Measurements from ENCODE around the gene BCL10. TPM values are rescaled to one million over a fixed set of nuclear protein-coding genes. Genes with fewer than 3 reads are reported as not detected.

Gene BCL10
- 10 to 100 TPM; 25.0 to 31.6 TPM for total RNA-seq
- polyA plus RNA-seq (ENCODE audit: insufficient read length in 6 of 6): 10 to 100 TPM; 29.4 to 33.5 (median 30.8) TPM
- long read RNA-seq, donor 1, transcript BCL10-203 (3 exons, 2,833 nt): major isoform, 17 of 18 reads
- long read RNA-seq, donor 1, partial matches to known transcripts: 0 of 18 reads
- long read RNA-seq, donor 1, other reads (novel, unspliced or antisense): 0 of 18 reads
- long read RNA-seq, donor 2, transcript BCL10-203 (3 exons, 2,833 nt): major isoform, 10 of 10 reads
- long read RNA-seq, donor 2, partial matches to known transcripts: 0 of 10 reads
- long read RNA-seq, donor 2, other reads (novel, unspliced or antisense): 0 of 10 reads
- long read RNA-seq, donor 3, transcript BCL10-203 (3 exons, 2,833 nt): major isoform, 13 of 14 reads
- long read RNA-seq, donor 3, partial matches to known transcripts: 0 of 14 reads
- long read RNA-seq, donor 3, other reads (novel, unspliced or antisense): 0 of 14 reads
- long read RNA-seq, donor 4, transcript BCL10-203 (3 exons, 2,833 nt): major isoform, 7 of 9 reads
- long read RNA-seq, donor 4, partial matches to known transcripts: 1 of 9 reads
- long read RNA-seq, donor 4, other reads (novel, unspliced or antisense): 1 of 9 reads
- long read RNA-seq, donor 5, transcript BCL10-203 (3 exons, 2,833 nt): major isoform, 6 of 8 reads
- long read RNA-seq, donor 5, partial matches to known transcripts: 0 of 8 reads
- long read RNA-seq, donor 5, other reads (novel, unspliced or antisense): 0 of 8 reads
- long read RNA-seq, donor 6, transcript BCL10-203 (3 exons, 2,833 nt): major isoform, 8 of 10 reads
- long read RNA-seq, donor 6, partial matches to known transcripts: 0 of 10 reads
- long read RNA-seq, donor 6, other reads (novel, unspliced or antisense): 0 of 10 reads
- long read RNA-seq, donor 7, transcript BCL10-203 (3 exons, 2,833 nt): major isoform, 5 of 6 reads
- long read RNA-seq, donor 7, partial matches to known transcripts: 0 of 6 reads
- long read RNA-seq, donor 7, other reads (novel, unspliced or antisense): 0 of 6 reads
- long read RNA-seq, donor 8, transcript BCL10-203 (3 exons, 2,833 nt): major isoform, 7 of 7 reads
- long read RNA-seq, donor 8, partial matches to known transcripts: 0 of 7 reads
- long read RNA-seq, donor 8, other reads (novel, unspliced or antisense): 0 of 7 reads
- long read RNA-seq, donor 9: 0 reads
- long read RNA-seq, donor 10, partial matches to known transcripts: 1 of 4 reads
- long read RNA-seq, donor 10, other reads (novel, unspliced or antisense): 0 of 4 reads
- long read RNA-seq, donor 11, transcript BCL10-203 (3 exons, 2,833 nt): major isoform, 10 of 10 reads
- long read RNA-seq, donor 11, partial matches to known transcripts: 0 of 10 reads
- long read RNA-seq, donor 11, other reads (novel, unspliced or antisense): 0 of 10 reads
- long read RNA-seq, donor 12, partial matches to known transcripts: 0 of 3 reads
- long read RNA-seq, donor 12, other reads (novel, unspliced or antisense): 0 of 3 reads

DNA sequence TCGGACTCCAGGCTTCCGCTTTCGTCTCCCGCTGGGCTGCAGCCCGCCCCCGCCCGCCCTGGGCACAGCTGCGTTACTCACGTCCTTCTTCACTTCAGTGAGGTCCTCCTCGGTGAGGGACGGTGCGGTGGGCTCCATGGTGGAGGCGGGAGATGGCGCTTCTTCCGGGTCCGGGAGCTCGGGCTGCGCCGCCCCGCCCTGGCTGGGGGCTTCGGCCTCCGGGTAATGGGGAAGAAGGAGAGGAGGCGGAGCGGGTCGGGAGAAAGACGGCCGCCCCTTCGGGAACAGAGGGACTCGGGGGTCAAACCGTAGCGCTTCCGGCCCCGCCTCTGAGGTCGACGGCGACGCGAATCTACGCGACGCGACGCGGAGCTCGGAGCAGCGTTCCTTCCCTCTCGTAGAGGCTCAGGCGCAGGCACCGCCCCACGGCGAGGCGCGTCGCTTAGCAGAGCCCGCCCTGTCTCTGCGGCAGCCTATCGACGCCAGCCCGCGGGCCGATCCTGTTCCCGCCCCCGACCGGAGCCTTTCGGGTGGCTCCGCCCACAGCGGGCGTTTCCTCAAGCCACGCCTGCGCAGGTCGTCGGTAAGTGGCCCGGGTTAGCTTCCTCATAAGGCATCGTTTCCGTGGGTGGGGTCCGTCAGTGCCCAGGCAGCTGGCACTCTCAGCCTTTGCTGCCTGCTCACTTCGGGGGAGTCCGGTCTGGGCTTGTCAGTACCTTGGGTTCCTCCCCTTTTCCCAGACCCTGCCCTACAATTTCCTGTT, at the start of gene BCL10:
Gene BCL10, minus strand, starts transcription at position 418 of the 763 bp plus-strand sequence. Its CDS starts 280 bp downstream, at position 138.
- Histone ChIP-seq H3K4me3 (peak within 1 kb of the TSS; percentile 75 to 91), H3K27ac (peak within 1 kb of the TSS; percentile 96 to 98), H3K27me3 (no peaks in the 10 kb centered on the region), H3K9me3 (no peaks in the 10 kb centered on the region), H3K36me3 (peaks cover 0 to 18% of the 10 kb centered on the region in 2 donors), H3K4me1 (peaks cover 16 to 65% of the 10 kb centered on the region in 2 donors)
- TF ChIP-seq, protein P1, sequence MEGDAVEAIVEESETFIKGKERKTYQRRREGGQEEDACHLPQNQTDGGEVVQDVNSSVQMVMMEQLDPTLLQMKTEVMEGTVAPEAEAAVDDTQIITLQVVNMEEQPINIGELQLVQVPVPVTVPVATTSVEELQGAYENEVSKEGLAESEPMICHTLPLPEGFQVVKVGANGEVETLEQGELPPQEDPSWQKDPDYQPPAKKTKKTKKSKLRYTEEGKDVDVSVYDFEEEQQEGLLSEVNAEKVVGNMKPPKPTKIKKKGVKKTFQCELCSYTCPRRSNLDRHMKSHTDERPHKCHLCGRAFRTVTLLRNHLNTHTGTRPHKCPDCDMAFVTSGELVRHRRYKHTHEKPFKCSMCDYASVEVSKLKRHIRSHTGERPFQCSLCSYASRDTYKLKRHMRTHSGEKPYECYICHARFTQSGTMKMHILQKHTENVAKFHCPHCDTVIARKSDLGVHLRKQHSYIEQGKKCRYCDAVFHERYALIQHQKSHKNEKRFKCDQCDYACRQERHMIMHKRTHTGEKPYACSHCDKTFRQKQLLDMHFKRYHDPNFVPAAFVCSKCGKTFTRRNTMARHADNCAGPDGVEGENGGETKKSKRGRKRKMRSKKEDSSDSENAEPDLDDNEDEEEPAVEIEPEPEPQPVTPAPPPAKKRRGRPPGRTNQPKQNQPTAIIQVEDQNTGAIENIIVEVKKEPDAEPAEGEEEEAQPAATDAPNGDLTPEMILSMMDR (IDR thresholded peaks at IDR 0.05): no peak
- DNase-seq: peak; percentile 98 to 100 (median 99)
- peak; percentile 98 for ATAC-seq
- intact Hi-C loops (cut with DNase I): no loop called here

DNA sequence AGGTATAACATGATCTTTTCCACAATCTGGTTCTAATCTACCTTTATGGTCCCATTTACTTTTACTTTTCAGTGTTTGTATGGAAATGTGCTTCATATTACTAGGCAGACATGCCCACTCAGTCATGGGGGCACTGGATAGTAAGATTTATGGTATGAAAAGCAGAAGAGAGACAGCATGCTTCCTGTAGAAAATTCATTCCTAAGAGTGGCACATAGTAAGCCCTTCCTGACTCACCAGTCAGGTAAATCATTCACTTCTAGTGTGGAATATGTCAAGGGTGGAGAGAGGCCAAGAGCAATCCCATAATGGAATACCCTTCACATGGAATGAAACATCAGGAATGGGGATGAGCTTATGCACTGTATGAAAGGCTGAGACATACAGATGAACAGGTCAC, 49.5 kb upstream of the BCL10 start:
- Histone ChIP-seq H3K4me3 (no peak overlapping the region), H3K27me3 (no peaks in the 10 kb centered on the region), H3K4me1 (peaks cover 17 to 28% of the 10 kb centered on the region in 2 donors), H3K27ac (no peak overlapping the region), H3K36me3 (no peaks in the 10 kb centered on the region), H3K9me3 (no peaks in the 10 kb centered on the region)
- ATAC-seq: peak; percentile 26
- intact Hi-C loops (cut with DNase I): no loop called here
- no peak for DNase-seq
- TF ChIP-seq, protein P1 (IDR thresholded peaks at IDR 0.05): no peak

DNA sequence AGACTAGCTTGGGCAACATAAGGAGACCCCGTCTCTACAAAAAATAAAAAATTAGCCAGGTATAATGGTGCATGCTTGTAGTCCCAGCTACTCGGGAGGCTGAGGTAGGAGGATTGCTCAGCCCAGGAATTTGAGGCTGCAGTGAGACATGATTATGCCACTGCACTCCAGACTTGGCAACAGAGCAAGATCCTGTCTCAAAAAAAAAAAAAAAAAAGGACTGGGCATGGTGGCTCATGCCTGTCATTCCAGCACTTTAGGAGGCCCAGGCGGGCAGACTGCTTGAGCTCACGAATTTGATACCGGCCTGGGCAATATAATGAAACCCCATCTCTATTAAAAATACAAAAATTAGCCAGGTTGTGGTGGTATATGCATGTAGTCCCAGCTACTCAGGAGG, 47.3 kb upstream of the BCL10 start:
- intact Hi-C loops (cut with DNase I): no loop called here
- DNase-seq (no peak), ATAC-seq (no peak)
- Histone ChIP-seq H3K4me1 (peaks cover 5 to 13% of the 10 kb centered on the region in 2 donors), H3K27me3 (no peaks in the 10 kb centered on the region), H3K4me3 (no peak overlapping the region), H3K27ac (no peak overlapping the region), H3K9me3 (no peaks in the 10 kb centered on the region), H3K36me3 (no peaks in the 10 kb centered on the region)
- TF ChIP-seq, protein P1 (IDR thresholded peaks at IDR 0.05): no peak

DNA sequence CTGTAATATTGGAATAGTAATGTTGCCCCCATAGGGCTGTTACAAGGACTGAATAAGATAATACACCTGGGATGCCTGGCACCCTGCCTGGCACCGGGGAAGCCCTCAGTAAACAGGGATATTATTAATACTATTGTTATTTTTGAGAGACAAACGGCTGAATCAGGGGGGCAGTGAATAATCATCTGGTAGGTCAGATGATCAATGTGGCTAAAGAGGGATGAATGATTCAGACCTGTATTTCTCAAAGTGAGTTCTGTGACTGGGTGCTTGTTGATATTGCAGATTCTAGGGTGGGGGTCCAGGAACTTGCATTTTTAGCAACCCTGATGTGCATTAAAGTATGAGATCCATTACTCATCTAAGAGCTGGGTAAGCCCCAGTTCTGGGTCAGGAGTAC, 46.2 kb upstream of the BCL10 start:
- Histone ChIP-seq H3K4me3 (no peak overlapping the region), H3K4me1 (peaks cover 5 to 7% of the 10 kb centered on the region in 2 donors), H3K27me3 (no peaks in the 10 kb centered on the region), H3K9me3 (no peaks in the 10 kb centered on the region), H3K36me3 (no peaks in the 10 kb centered on the region), H3K27ac (no peak overlapping the region)
- ATAC-seq (no peak), DNase-seq (no peak)
- TF ChIP-seq, protein P1 (IDR thresholded peaks at IDR 0.05): no peak
- intact Hi-C loops (cut with DNase I): no loop called here

Data from left lung (tissue), 14 donors.